WTC11 (cell line): ENCODE measurements around the gene ELOVL1. TPM values are rescaled to one million over a fixed set of nuclear protein-coding genes. Genes with fewer than 3 reads are reported as not detected.

Source experiments
- ATF1 ChIP-seq: sonication (generic); formaldehyde crosslinking; IDR thresholded peaks from 2 replicates; pipeline ENCODE4 v1.8.1; 2023; ENCODE audit warnings: mild to moderate bottlenecking, moderate library complexity, missing genetic modification reagents
- ATF2 ChIP-seq: sonication (generic); formaldehyde crosslinking; IDR thresholded peaks from 2 replicates; pipeline ENCODE4 v1.8.1; 2022; ENCODE audit warnings: low read depth, missing genetic modification reagents, borderline replicate concordance
- ATF6 ChIP-seq: sonication (generic); formaldehyde crosslinking; IDR thresholded peaks from 2 replicates; pipeline ENCODE4 v1.8.1; 2023; ENCODE audit warnings: mild to moderate bottlenecking, missing genetic modification reagents
- CREB1 ChIP-seq: sonication (generic); formaldehyde crosslinking; IDR thresholded peaks from 2 replicates; pipeline ENCODE4 v1.8.0; 2023; ENCODE audit warnings: mild to moderate bottlenecking, missing genetic modification reagents
- ELF4 ChIP-seq: sonication (generic); formaldehyde crosslinking; IDR thresholded peaks from 2 replicates; pipeline ENCODE4 v1.8.1; 2022; ENCODE audit warnings: low read depth, mild to moderate bottlenecking, moderate library complexity, missing genetic modification reagents
- ESRRA ChIP-seq: sonication (generic); formaldehyde crosslinking; IDR thresholded peaks from 2 replicates; pipeline ENCODE4 v1.8.1; 2022; ENCODE audit warnings: mild to moderate bottlenecking, missing genetic modification reagents, borderline replicate concordance
- FOXK1 ChIP-seq: sonication (generic); formaldehyde crosslinking; IDR thresholded peaks from 2 replicates; pipeline ENCODE4 v1.8.0; 2022; ENCODE audit warnings: mild to moderate bottlenecking, moderate library complexity, missing genetic modification reagents
- HMGA2 ChIP-seq: fragments of 250-450 bp; sonication (Bioruptor Pico); IDR thresholded peaks from 2 replicates; pipeline ENCODE4 v1.4.0; 2021; ENCODE audit warnings: mild to moderate bottlenecking, moderate library complexity
- IRF1 ChIP-seq: sonication (generic); formaldehyde crosslinking; IDR thresholded peaks from 2 replicates; pipeline ENCODE4 v1.8.0; 2023; ENCODE audit warnings: missing genetic modification reagents
- JUN ChIP-seq: sonication (generic); formaldehyde crosslinking; IDR thresholded peaks from 2 replicates; pipeline ENCODE4 v1.8.0; 2023; ENCODE audit warnings: mild to moderate bottlenecking, missing genetic modification reagents
- KAT7 ChIP-seq: sonication (generic); formaldehyde crosslinking; IDR thresholded peaks from 2 replicates; pipeline ENCODE4 v1.8.1; 2023; ENCODE audit warnings: missing genetic modification reagents, mild to moderate bottlenecking, borderline replicate concordance
- MXD4 ChIP-seq: fragments of 250-450 bp; sonication (Bioruptor Pico); IDR thresholded peaks from 2 replicates; pipeline ENCODE4 v1.8.0; 2021; ENCODE audit warnings: mild to moderate bottlenecking, moderate library complexity, borderline replicate concordance
- MYBL2 ChIP-seq: sonication (generic); formaldehyde crosslinking; IDR thresholded peaks from 2 replicates; pipeline ENCODE4 v1.8.1; 2023; ENCODE audit warnings: mild to moderate bottlenecking, moderate library complexity, missing genetic modification reagents
- NFATC4 ChIP-seq: fragments of 250-450 bp; sonication (Bioruptor Pico); IDR thresholded peaks from 2 replicates; pipeline ENCODE4 v1.9.0; 2021; ENCODE audit warnings: mild to moderate bottlenecking
- NFYB ChIP-seq: sonication (generic); formaldehyde crosslinking; conservative IDR thresholded peaks from 2 replicates; pipeline ENCODE4 v1.8.0; 2022; ENCODE audit warnings: low read depth, missing genetic modification reagents
- NR1H2 ChIP-seq: sonication (generic); formaldehyde crosslinking; IDR thresholded peaks from 2 replicates; pipeline ENCODE4 v1.9.0; 2021; ENCODE audit warnings: mild to moderate bottlenecking, moderate library complexity, missing genetic modification reagents
- OVOL2 ChIP-seq: fragments of 250-450 bp; sonication (Bioruptor Pico); IDR thresholded peaks from 2 replicates; pipeline ENCODE4 v1.9.0; 2021; ENCODE audit warnings: mild to moderate bottlenecking, borderline replicate concordance
- RELA ChIP-seq: sonication (generic); formaldehyde crosslinking; IDR thresholded peaks from 2 replicates; pipeline ENCODE4 v1.8.1; 2022; ENCODE audit warnings: missing genetic modification reagents, mild to moderate bottlenecking, borderline replicate concordance
- SOX15 ChIP-seq: fragments of 250-450 bp; sonication (Bioruptor Pico); IDR thresholded peaks from 2 replicates; pipeline ENCODE4 v1.9.0; 2021; ENCODE audit warnings: mild to moderate bottlenecking
- TP53 ChIP-seq: sonication (generic); formaldehyde crosslinking; IDR thresholded peaks from 2 replicates; pipeline ENCODE4 v1.8.1; 2023; ENCODE audit warnings: mild to moderate bottlenecking, missing genetic modification reagents
- ZBTB21 ChIP-seq: sonication (generic); formaldehyde crosslinking; IDR thresholded peaks from 2 replicates; pipeline ENCODE4 v1.8.1; 2023; ENCODE audit warnings: mild to moderate bottlenecking, missing genetic modification reagents, borderline replicate concordance
- ZNF121 ChIP-seq: sonication (generic); formaldehyde crosslinking; IDR thresholded peaks from 2 replicates; pipeline ENCODE4 v1.8.0; 2023; ENCODE audit warnings: missing genetic modification reagents
- ZNF396 ChIP-seq: fragments of 250-450 bp; sonication (Bioruptor Pico); IDR thresholded peaks from 2 replicates; pipeline ENCODE4 v1.8.0; 2021; ENCODE audit warnings: mild to moderate bottlenecking, moderate library complexity, borderline replicate concordance
- total RNA-seq: library from RNA; stranded (reverse); gene quantifications from 3 replicates; pipeline ENCODE4 v1.2.3, GENCODE V29; 2021
- TF ChIP-seq, protein P1 (sequence below): sonication (generic); formaldehyde crosslinking; IDR thresholded peaks from 2 replicates; pipeline ENCODE4 v1.8.0; 2023; ENCODE audit warnings: missing genetic modification reagents, mild to moderate bottlenecking, borderline replicate concordance
- TF ChIP-seq, protein P2 (sequence below): sonication (generic); formaldehyde crosslinking; IDR thresholded peaks from 2 replicates; pipeline ENCODE4 v1.8.1; 2023; ENCODE audit warnings: mild to moderate bottlenecking, missing genetic modification reagents, moderate library complexity
- TF ChIP-seq, protein P3 (sequence below): fragments of 250-450 bp; sonication (Bioruptor Pico); IDR thresholded peaks from 2 replicates; pipeline ENCODE4 v1.9.0; 2021; ENCODE audit warnings: mild to moderate bottlenecking
- TF ChIP-seq, protein P4 (sequence below): fragments of 250-450 bp; sonication (Bioruptor Pico); IDR thresholded peaks from 2 replicates; pipeline ENCODE4 v1.9.0; 2021; ENCODE audit warnings: mild to moderate bottlenecking

ELOVL1 gene
- total RNA-seq, 1 experiment from 2014 or later: 26.6 TPM

- TF ChIP-seq KAT7 (CRISPR knock-in tag): no peak
- no peak for TF ChIP-seq OVOL2 (CRISPR knock-in tag)
- TF ChIP-seq, protein P1, sequence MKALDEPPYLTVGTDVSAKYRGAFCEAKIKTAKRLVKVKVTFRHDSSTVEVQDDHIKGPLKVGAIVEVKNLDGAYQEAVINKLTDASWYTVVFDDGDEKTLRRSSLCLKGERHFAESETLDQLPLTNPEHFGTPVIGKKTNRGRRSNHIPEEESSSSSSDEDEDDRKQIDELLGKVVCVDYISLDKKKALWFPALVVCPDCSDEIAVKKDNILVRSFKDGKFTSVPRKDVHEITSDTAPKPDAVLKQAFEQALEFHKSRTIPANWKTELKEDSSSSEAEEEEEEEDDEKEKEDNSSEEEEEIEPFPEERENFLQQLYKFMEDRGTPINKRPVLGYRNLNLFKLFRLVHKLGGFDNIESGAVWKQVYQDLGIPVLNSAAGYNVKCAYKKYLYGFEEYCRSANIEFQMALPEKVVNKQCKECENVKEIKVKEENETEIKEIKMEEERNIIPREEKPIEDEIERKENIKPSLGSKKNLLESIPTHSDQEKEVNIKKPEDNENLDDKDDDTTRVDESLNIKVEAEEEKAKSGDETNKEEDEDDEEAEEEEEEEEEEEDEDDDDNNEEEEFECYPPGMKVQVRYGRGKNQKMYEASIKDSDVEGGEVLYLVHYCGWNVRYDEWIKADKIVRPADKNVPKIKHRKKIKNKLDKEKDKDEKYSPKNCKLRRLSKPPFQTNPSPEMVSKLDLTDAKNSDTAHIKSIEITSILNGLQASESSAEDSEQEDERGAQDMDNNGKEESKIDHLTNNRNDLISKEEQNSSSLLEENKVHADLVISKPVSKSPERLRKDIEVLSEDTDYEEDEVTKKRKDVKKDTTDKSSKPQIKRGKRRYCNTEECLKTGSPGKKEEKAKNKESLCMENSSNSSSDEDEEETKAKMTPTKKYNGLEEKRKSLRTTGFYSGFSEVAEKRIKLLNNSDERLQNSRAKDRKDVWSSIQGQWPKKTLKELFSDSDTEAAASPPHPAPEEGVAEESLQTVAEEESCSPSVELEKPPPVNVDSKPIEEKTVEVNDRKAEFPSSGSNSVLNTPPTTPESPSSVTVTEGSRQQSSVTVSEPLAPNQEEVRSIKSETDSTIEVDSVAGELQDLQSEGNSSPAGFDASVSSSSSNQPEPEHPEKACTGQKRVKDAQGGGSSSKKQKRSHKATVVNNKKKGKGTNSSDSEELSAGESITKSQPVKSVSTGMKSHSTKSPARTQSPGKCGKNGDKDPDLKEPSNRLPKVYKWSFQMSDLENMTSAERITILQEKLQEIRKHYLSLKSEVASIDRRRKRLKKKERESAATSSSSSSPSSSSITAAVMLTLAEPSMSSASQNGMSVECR: no peak
- no peak for TF ChIP-seq MXD4 (CRISPR knock-in tag)
- TF ChIP-seq FOXK1 (CRISPR knock-in tag): no peak; the same call in 1 of the 2 replicates
- TF ChIP-seq ESRRA (CRISPR knock-in tag): no peak
- no peak for TF ChIP-seq ELF4 (CRISPR knock-in tag)
- TF ChIP-seq, protein P2, sequence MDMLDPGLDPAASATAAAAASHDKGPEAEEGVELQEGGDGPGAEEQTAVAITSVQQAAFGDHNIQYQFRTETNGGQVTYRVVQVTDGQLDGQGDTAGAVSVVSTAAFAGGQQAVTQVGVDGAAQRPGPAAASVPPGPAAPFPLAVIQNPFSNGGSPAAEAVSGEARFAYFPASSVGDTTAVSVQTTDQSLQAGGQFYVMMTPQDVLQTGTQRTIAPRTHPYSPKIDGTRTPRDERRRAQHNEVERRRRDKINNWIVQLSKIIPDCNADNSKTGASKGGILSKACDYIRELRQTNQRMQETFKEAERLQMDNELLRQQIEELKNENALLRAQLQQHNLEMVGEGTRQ: no peak
- TF ChIP-seq, protein P3, sequence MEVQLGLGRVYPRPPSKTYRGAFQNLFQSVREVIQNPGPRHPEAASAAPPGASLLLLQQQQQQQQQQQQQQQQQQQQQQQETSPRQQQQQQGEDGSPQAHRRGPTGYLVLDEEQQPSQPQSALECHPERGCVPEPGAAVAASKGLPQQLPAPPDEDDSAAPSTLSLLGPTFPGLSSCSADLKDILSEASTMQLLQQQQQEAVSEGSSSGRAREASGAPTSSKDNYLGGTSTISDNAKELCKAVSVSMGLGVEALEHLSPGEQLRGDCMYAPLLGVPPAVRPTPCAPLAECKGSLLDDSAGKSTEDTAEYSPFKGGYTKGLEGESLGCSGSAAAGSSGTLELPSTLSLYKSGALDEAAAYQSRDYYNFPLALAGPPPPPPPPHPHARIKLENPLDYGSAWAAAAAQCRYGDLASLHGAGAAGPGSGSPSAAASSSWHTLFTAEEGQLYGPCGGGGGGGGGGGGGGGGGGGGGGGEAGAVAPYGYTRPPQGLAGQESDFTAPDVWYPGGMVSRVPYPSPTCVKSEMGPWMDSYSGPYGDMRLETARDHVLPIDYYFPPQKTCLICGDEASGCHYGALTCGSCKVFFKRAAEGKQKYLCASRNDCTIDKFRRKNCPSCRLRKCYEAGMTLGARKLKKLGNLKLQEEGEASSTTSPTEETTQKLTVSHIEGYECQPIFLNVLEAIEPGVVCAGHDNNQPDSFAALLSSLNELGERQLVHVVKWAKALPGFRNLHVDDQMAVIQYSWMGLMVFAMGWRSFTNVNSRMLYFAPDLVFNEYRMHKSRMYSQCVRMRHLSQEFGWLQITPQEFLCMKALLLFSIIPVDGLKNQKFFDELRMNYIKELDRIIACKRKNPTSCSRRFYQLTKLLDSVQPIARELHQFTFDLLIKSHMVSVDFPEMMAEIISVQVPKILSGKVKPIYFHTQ (CRISPR knock-in tag): no peak
- TF ChIP-seq ATF1: no peak
- TF ChIP-seq ZBTB21 (CRISPR knock-in tag): no peak
- 0 out of 2 replicates have a peak, but pooled peaks have one; percentile 27 for TF ChIP-seq JUN
- no peak for TF ChIP-seq IRF1
- no peak for TF ChIP-seq ZNF396 (CRISPR knock-in tag)
- TF ChIP-seq NFYB: peak; percentile 93
- TF ChIP-seq MYBL2 (CRISPR knock-in tag): peak; percentile 100
- TF ChIP-seq, protein P4, sequence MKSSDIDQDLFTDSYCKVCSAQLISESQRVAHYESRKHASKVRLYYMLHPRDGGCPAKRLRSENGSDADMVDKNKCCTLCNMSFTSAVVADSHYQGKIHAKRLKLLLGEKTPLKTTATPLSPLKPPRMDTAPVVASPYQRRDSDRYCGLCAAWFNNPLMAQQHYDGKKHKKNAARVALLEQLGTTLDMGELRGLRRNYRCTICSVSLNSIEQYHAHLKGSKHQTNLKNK (CRISPR knock-in tag): no peak
- TF ChIP-seq TP53 (CRISPR knock-in tag): no peak
- no peak for TF ChIP-seq RELA (CRISPR knock-in tag)
- no peak for TF ChIP-seq NFATC4 (CRISPR knock-in tag)
- no peak for TF ChIP-seq ZNF121
- no peak for TF ChIP-seq HMGA2 (CRISPR knock-in tag)
- TF ChIP-seq CREB1: peak; percentile 11; the same call in 1 of the 2 replicates
- no peak for TF ChIP-seq ATF2 (CRISPR knock-in tag)
- no peak for TF ChIP-seq SOX15 (CRISPR knock-in tag)
- no peak for TF ChIP-seq ATF6 (CRISPR knock-in tag)
- no peak for TF ChIP-seq NR1H2 (CRISPR knock-in tag)
Observed at GRCh38 chr1:43358746-43359693, 8.8 kb downstream of the ELOVL1 start, which contains the start of gene CDC20 (continued).
